ENCODE data around the gene KIF26B. TPM values are rescaled to one million over a fixed set of nuclear protein-coding genes. Genes with fewer than 3 reads are reported as not detected.

KIF26B gene
- total and polyA plus RNA-seq, 2 of the 4 experiments (the other 2 are of a cell fraction): 0.53 to 0.54 TPM

- Histone ChIP-seq H3K9me1 (ENCODE audit: insufficient read depth, low read length) (no peaks in the 10 kb centered on the region), H4K91ac (ENCODE audit: insufficient read depth, low read depth, low read length) (no peak overlapping the region), H2AK9ac (replicated peaks; ENCODE audit: low read depth, low read length, poor library complexity) (no peak overlapping the region), H4K8ac (ENCODE audit: low read depth in 2 of 2, low read length in 2 of 2) (no peak overlapping the region), H3K27ac (ENCODE audit: insufficient read depth, low read length) (no peak overlapping the region), H3K18ac (ENCODE audit: low read depth, low read length) (no peak overlapping the region), H3K4me1 (ENCODE audit: control insufficient read depth, insufficient read depth, low read length) (no peaks in the 10 kb centered on the region), H3K4me3 (ENCODE audit: insufficient read depth, low read depth, low read length) (no peak overlapping the region), H3K4ac (ENCODE audit: low read depth, low read length) (no peak overlapping the region), H3K14ac (replicated peaks; ENCODE audit: low read depth, low read length) (no peak overlapping the region), H2BK15ac (ENCODE audit: low read depth, low read length) (no peak overlapping the region), H3K23ac (ENCODE audit: low read depth, low read length) (no peak overlapping the region), H3K9me3 (ENCODE audit: control insufficient read depth, insufficient read depth, low read length) (no peaks in the 10 kb centered on the region), H3K56ac (ENCODE audit: extremely low read depth, insufficient read depth, low read length) (no peak overlapping the region), H2BK20ac (ENCODE audit: low read depth, low read length) (no peak overlapping the region), H2AK5ac (ENCODE audit: low read depth, low read length) (no peak overlapping the region), H2BK120ac (ENCODE audit: low read depth, low read length) (no peak overlapping the region), H4K5ac (ENCODE audit: low read depth, low read length) (no peak overlapping the region), H3K4me2 (ENCODE audit: low read depth, low read length) (no peak overlapping the region), H4K20me1 (ENCODE audit: insufficient read depth, low read length) (no peaks in the 10 kb centered on the region), H3K79me1 (ENCODE audit: low read depth in 1 of 2, low read length in 2 of 2) (no peaks in the 10 kb centered on the region; a peak in 1 of 4 replicates), H2BK5ac (ENCODE audit: low read depth, low read length, poor library complexity, severe bottlenecking) (no peak overlapping the region), H3K36me3 (ENCODE audit: control insufficient read depth, insufficient read depth, low read length) (no peaks in the 10 kb centered on the region), H3K9ac (ENCODE audit: low read depth, low read length) (no peak overlapping the region), H3K27me3 (ENCODE audit: control insufficient read depth, insufficient read depth, low read length) (no peaks in the 10 kb centered on the region), H2AFZ (replicated peaks; ENCODE audit: low read length, poor library complexity) (no peak overlapping the region)
- intact Hi-C loops (cut with micrococcal nuclease) (no loop called here), dilution Hi-C loops (cut with HindIII; ENCODE audit: low sequenced_read_pairs, unreplicated experiment) (no loop called here), in situ Hi-C loops (cut with MboI; ENCODE audit: low sequenced_read_pairs) (no loop called here)
- DNase-seq (no peak), ATAC-seq (ENCODE audit: low read depth) (no peak)
- ChIA-PET CTCF (interaction anchor here (0.7 kb wide), 1 partner anchor 140 kb away, joined by 3 read pairs; no protein-coding TSS in a partner anchor), POLR2A (ENCODE audit: unreplicated experiment) (no interaction called here)
- TF ChIP-seq RCOR1 (IDR thresholded peaks at IDR 0.05; ENCODE audit: insufficient replicate concordance, low read length) (no peak), NFE2L2 (IDR thresholded peaks at IDR 0.05; ENCODE audit: low read depth, low read length) (no peak), USF2 (IDR thresholded peaks at IDR 0.05; ENCODE audit: low read depth, low read length) (no peak), CHD1 (IDR thresholded peaks at IDR 0.05; ENCODE audit: low read depth, low read length) (no peak), FOS (IDR thresholded peaks at IDR 0.05; ENCODE audit: low read depth, low read length) (no peak), RAD21 (IDR thresholded peaks at IDR 0.05; ENCODE audit: low read length) (no peak), CEBPB (IDR thresholded peaks at IDR 0.05; ENCODE audit: low read depth, low read length) (no peak), BHLHE40 (IDR thresholded peaks at IDR 0.05; ENCODE audit: low read depth, low read length) (no peak), ELK1 (IDR thresholded peaks at IDR 0.05; ENCODE audit: borderline replicate concordance, low read depth, low read length) (no peak)
- BruUV-seq (replicated peaks): no TSS peak
- no CpG with 5 or more reads among the region's 3 CpGs for WGBS, 2 experiments (ENCODE audit: extremely low coverage in 2 of 2, insufficient read length in 1 of 2)
Measured at GRCh38 chr1:245327360-245327759, 172.6 kb downstream of the KIF26B start.

Data from IMR-90 (cell line).